H9 (cell line): ENCODE results near the gene RBM25. TPM values are rescaled to one million over a fixed set of nuclear protein-coding genes. Genes with fewer than 3 reads are reported as not detected.

Experiments used
- DNase-seq: peaks from one replicate; pipeline ENCODE4 v3.0.0-alpha.2; 2017
- H2AFZ ChIP-seq: one replicate; pipeline ENCODE4 v1.6.1; 2013; ENCODE audit warnings: mild to moderate bottlenecking, low read length, control low read depth, moderate library complexity
- H2AK5ac ChIP-seq: 2 replicates; pipeline ENCODE4 v1.6.1; 2013; ENCODE audit warnings: low read length, control low read depth, mixed read lengths; ENCODE audit not compliant: insufficient read length
- H2BK120ac ChIP-seq: one replicate; pipeline ENCODE4 v1.6.1; 2013; ENCODE audit warnings: low read depth, mild to moderate bottlenecking, low read length, control low read depth, inconsistent platforms; ENCODE audit not compliant: poor library complexity, severe bottlenecking
- H2BK12ac ChIP-seq: 2 replicates; pipeline ENCODE4 v1.6.1; 2013; ENCODE audit warnings: low read length, control low read depth, mixed read lengths, low read depth; ENCODE audit not compliant: insufficient read length
- H2BK15ac ChIP-seq: 2 replicates; pipeline ENCODE4 v1.6.1; 2013; ENCODE audit warnings: low read depth, low read length, control low read depth
- H2BK20ac ChIP-seq: one replicate; pipeline ENCODE4 v1.6.1; 2013; ENCODE audit warnings: low read depth, mild to moderate bottlenecking, low read length, control low read depth, inconsistent platforms; ENCODE audit not compliant: poor library complexity, severe bottlenecking
- H2BK5ac ChIP-seq: 2 replicates; pipeline ENCODE4 v1.6.1; 2013; ENCODE audit warnings: low read length, control low read depth, mixed read lengths; ENCODE audit not compliant: insufficient read length
- H3K14ac ChIP-seq: 2 replicates; pipeline ENCODE4 v1.6.1; 2013; ENCODE audit warnings: low read length, control low read depth; ENCODE audit not compliant: insufficient read depth
- H3K18ac ChIP-seq: 2 replicates; pipeline ENCODE4 v1.6.1; 2013; ENCODE audit warnings: low read depth, mild to moderate bottlenecking, mixed read lengths, low read length, control low read depth; ENCODE audit not compliant: insufficient read length
- H3K23ac ChIP-seq: 2 replicates; pipeline ENCODE4 v1.6.1; 2013; ENCODE audit warnings: low read length, control low read depth, mixed read lengths, low read depth; ENCODE audit not compliant: insufficient read length
- H3K23me2 ChIP-seq: 2 replicates; pipeline ENCODE4 v1.6.1; 2013; ENCODE audit warnings: low read depth, mild to moderate bottlenecking, mixed read lengths, low read length, control low read depth; ENCODE audit not compliant: insufficient read length, poor library complexity, severe bottlenecking
- H3K27ac ChIP-seq: 2 replicates; pipeline ENCODE4 v1.5.1; 2013; ENCODE audit warnings: low read length, control low read depth, mixed read lengths, low read depth; ENCODE audit not compliant: insufficient read length
- H3K27me3 ChIP-seq: 2 replicates; pipeline ENCODE4 v1.6.1; 2013; ENCODE audit warnings: low read length, control low read depth, inconsistent platforms; ENCODE audit not compliant: insufficient read depth
- H3K4ac ChIP-seq: 2 replicates; pipeline ENCODE4 v1.6.1; 2013; ENCODE audit warnings: low read depth, mild to moderate bottlenecking, control low read depth, inconsistent platforms, low read length, moderate library complexity
- H3K4me1 ChIP-seq: 2 replicates; pipeline ENCODE4 v1.6.1; 2013; ENCODE audit warnings: low read length, control low read depth, inconsistent platforms; ENCODE audit not compliant: insufficient read depth
- H3K4me2 ChIP-seq: 2 replicates; pipeline ENCODE4 v1.6.1; 2013; ENCODE audit warnings: low read length, control low read depth, mixed read lengths; ENCODE audit not compliant: insufficient read length, insufficient read depth
- H3K56ac ChIP-seq: 2 replicates; pipeline ENCODE4 v1.6.1; 2013; ENCODE audit warnings: low read depth, mild to moderate bottlenecking, mixed read lengths, low read length, control low read depth; ENCODE audit not compliant: insufficient read length
- H3K79me1 ChIP-seq: 2 replicates; pipeline ENCODE4 v1.6.1; 2013; ENCODE audit warnings: low read depth, mild to moderate bottlenecking, moderate library complexity, low read length, control low read depth, inconsistent platforms; ENCODE audit not compliant: insufficient read depth, poor library complexity, severe bottlenecking
- H3K79me2 ChIP-seq: 2 replicates; pipeline ENCODE4 v1.6.1; 2013; ENCODE audit warnings: low read length, control low read depth, inconsistent platforms; ENCODE audit not compliant: insufficient read depth
- H3K9ac ChIP-seq: 2 replicates; pipeline ENCODE4 v1.6.1; 2013; ENCODE audit warnings: low read length, control low read depth, mixed read lengths; ENCODE audit not compliant: insufficient read length; ENCODE audit errors: extremely low read depth
- H3K9me3 ChIP-seq: one replicate; pipeline ENCODE4 v1.6.1; 2013; ENCODE audit warnings: low read depth, low read length, inconsistent platforms; ENCODE audit not compliant: control insufficient read depth
- H3T11ph ChIP-seq: one replicate; pipeline ENCODE4 v1.6.1; 2013; ENCODE audit warnings: mild to moderate bottlenecking, low read length, control low read depth, inconsistent platforms
- H4K20me1 ChIP-seq: one replicate; pipeline ENCODE4 v1.6.1; 2013; ENCODE audit not compliant: control insufficient read depth, insufficient read length, insufficient read depth
- H4K5ac ChIP-seq: 2 replicates; pipeline ENCODE4 v1.6.1; 2013; ENCODE audit warnings: low read depth, mild to moderate bottlenecking, mixed read lengths, low read length, control low read depth; ENCODE audit not compliant: insufficient read length
- H4K8ac ChIP-seq: replicated peaks from 2 replicates; pipeline ENCODE4 v1.6.1; 2013; ENCODE audit warnings: low read length, control low read depth, mixed read lengths, low read depth; ENCODE audit not compliant: insufficient read length
- H4K91ac ChIP-seq: 2 replicates; pipeline ENCODE4 v1.6.1; 2013; ENCODE audit warnings: low read depth, mild to moderate bottlenecking, moderate library complexity, mixed read lengths, low read length, control low read depth; ENCODE audit not compliant: insufficient read length
- H3K27ac Mint-ChIP-seq, 3 experiments: 2 replicates in 2 of 3; 3 replicates in 1 of 3; pipeline ENCODE4 v1.8.0; 2020 to 2021; ENCODE audit warnings: mixed read lengths in 3 of 3, mild to moderate bottlenecking in 1 of 3, moderate library complexity in 1 of 3
- H3K27me3 Mint-ChIP-seq: 2 replicates; pipeline ENCODE4 v1.8.0; 2021; ENCODE audit warnings: low read depth, mild to moderate bottlenecking, moderate library complexity, mixed read lengths
- H3K36me3 Mint-ChIP-seq, 3 experiments: 2 replicates in 2 of 3; 3 replicates in 1 of 3; pipeline ENCODE4 v1.8.0; 2020 to 2021; ENCODE audit warnings: low read depth in 3 of 3, mixed read lengths in 3 of 3; ENCODE audit not compliant: insufficient read depth in 1 of 3
- H3K4me1 Mint-ChIP-seq, 2 experiments: 2 replicates each; pipeline ENCODE4 v1.8.0; 2020; ENCODE audit warnings: mixed read lengths in 2 of 2
- H3K4me3 Mint-ChIP-seq, 2 experiments: 2 replicates in 1 of 2; 3 replicates in 1 of 2; pipeline ENCODE4 v1.8.0; 2020 to 2021; ENCODE audit warnings: mild to moderate bottlenecking in 2 of 2, mixed read lengths in 2 of 2, moderate library complexity in 1 of 2
- H3K9me3 Mint-ChIP-seq, 2 experiments: 2 replicates in 1 of 2; 3 replicates in 1 of 2; pipeline ENCODE4 v1.8.0; 2020; ENCODE audit warnings: mild to moderate bottlenecking in 2 of 2, mixed read lengths in 2 of 2, moderate library complexity in 1 of 2
- CTCF ChIP-seq: fragments of 200-600 bp; sonication (generic); conservative IDR thresholded peaks from 3 replicates; pipeline ENCODE4 v1.8.0; 2021; ENCODE audit warnings: antibody characterized with exemption, mild to moderate bottlenecking
- WGBS: extraction: QIAGEN DNeasy Blood & Tissue Kit; methylation state at CpG from one replicate; pipeline ENCODE4 v1.1.7; 2013; ENCODE audit warnings: missing lambda C conversion rate, low lambda C conversion rate, mixed read lengths; ENCODE audit not compliant: insufficient read length; ENCODE audit errors: extremely low coverage; 5-methylcytosine and 5-hydroxymethylcytosine counted together
- total RNA-seq: library from RNA; stranded (reverse); gene quantifications from 2 replicates; pipeline ENCODE4 v1.2.1, GENCODE V29; 2021

RBM25 gene
- total RNA-seq, 1 experiment from 2014 or later, result 138 TPM

GRCh38 chr14:73091044-73091443 is 32.7 kb downstream of the RBM25 start:
- H2BK5ac ChIP-seq, result no peak overlapping the region
- H4K5ac ChIP-seq, result no peak overlapping the region
- no CpG with 5 or more reads among the region's 2 CpGs for WGBS
- H3K79me2 ChIP-seq, result 0 out of 2 replicates have a peak, but pooled peaks cover 2% of the 10 kb centered on the region
- H3K23me2 ChIP-seq, result no peaks in the 10 kb centered on the region
- no peaks in the 10 kb centered on the region for H3K9me3 ChIP-seq
- no peak overlapping the region for H3K14ac ChIP-seq
- Mint-ChIP-seq H3K27me3 (no peaks in the 10 kb centered on the region), H3K4me1 (peaks cover 7 to 8% of the 10 kb centered on the region in 2 experiments), H3K9me3 (no peaks in the 10 kb centered on the region), H3K36me3 (peaks cover 63 to 86% (median 83%) of the 10 kb centered on the region in 3 experiments), H3K4me3 (no peak overlapping the region), H3K27ac (no peak overlapping the region)
- H3K4ac ChIP-seq, result no peak overlapping the region
- H2AFZ ChIP-seq, result no peak overlapping the region
- no peak overlapping the region for H2AK5ac ChIP-seq
- H3K18ac ChIP-seq, result no peak overlapping the region
- peaks cover 17% of the 10 kb centered on the region for H3K79me1 ChIP-seq
- H4K91ac ChIP-seq, result no peak overlapping the region
- TF ChIP-seq CTCF, result no peak
- no peak overlapping the region for H2BK120ac ChIP-seq
- no peak overlapping the region for H3T11ph ChIP-seq
- H2BK15ac ChIP-seq, result no peak overlapping the region
- no peak overlapping the region for H4K8ac ChIP-seq
- no peak overlapping the region for H2BK20ac ChIP-seq
- H3K56ac ChIP-seq, result no peak overlapping the region
- H3K9ac ChIP-seq, result no peak overlapping the region
- H4K20me1 ChIP-seq, result no peaks in the 10 kb centered on the region
- H3K27me3 ChIP-seq, result no peaks in the 10 kb centered on the region
- no peaks in the 10 kb centered on the region; the same call in 1 of the 2 replicates for H3K4me1 ChIP-seq
- no peak overlapping the region for H2BK12ac ChIP-seq
- H3K4me2 ChIP-seq, result no peak overlapping the region
- H3K27ac ChIP-seq, result no peak overlapping the region
- H3K23ac ChIP-seq, result no peak overlapping the region
- DNase-seq, result no peak
